ENCODE data around the gene TMPRSS9. TPM values are rescaled to one million over a fixed set of nuclear protein-coding genes. Genes with fewer than 3 reads are reported as not detected.

TMPRSS9 gene
- total and polyA plus RNA-seq, 8 donors, result 0.09 to 0.84 (median 0.58) TPM

DNA sequence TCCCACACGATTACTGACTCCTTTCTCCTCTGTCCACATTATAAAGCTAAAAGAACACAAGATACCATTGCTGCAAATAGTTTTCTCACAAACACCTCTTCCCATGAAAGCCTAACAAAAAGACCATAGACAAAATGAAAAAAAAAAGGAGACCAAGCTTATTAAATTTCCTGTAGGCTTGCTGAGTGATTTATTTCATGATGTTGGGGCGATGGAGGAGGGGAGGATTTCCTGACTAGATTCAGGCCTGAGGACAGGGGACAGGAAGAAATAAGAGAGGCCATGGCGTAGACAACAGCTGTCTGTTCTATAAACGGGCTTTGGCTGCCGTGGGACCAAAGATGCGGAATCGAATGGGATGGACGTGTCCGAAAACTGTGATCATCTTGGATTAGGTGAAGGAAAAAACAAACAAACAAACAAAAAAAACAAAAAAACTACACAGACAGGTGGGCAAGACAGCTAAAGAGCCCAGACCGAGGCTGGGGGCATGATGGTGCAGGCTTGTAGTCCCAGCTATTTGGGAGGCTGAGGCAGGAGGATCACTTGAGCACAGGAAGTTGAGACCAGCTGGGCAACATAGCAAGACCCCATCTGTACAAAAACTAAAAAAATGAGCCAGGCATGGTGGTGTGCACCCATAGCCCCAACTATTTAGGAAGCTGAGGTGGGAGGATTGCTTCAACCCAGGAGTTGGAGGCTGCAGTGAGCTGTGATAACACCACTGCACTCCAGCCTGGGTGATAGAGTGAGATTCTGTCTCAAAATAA is 5.3 kb downstream of the TMPRSS9 start:
- no peak for TF ChIP-seq CTCF (IDR thresholded peaks at IDR 0.05)
- no peak for ATAC-seq

DNA sequence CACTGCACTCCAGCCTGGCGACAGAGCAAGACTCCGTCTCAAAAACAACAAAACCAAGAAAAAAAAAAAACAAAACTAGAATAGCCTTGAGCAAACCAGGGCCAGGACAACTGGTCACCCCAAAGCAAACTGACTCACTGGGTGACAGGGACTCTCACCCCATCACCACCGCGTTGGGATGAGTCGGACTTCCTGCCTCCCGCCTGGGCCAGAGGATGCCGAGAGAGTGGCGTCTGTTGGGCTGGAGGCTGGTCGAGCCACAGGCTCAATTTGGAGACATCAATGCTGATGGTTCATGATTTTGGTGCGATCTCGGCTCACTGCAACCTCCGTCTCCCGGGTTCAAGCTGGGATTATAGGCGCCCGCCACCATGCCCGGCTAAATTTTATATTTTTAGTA is 11.6 kb downstream of the TMPRSS9 start:
- intact Hi-C loops (cut with DNase I), result no loop called here
- Histone ChIP-seq H3K4me1 (no peaks in the 10 kb centered on the region), H3K36me3 (no peaks in the 10 kb centered on the region), H3K27ac (no peak overlapping the region), H3K27me3 (no peaks in the 10 kb centered on the region), H3K4me3 (no peak overlapping the region), H3K9me3 (no peaks in the 10 kb centered on the region)
- no peak for DNase-seq
- WGBS, 2 donors, result 75 to 76% methylated on average over 16 of the region's 16 CpGs
- FAIRE-seq, result no peak
- no peak for TF ChIP-seq CTCF (IDR thresholded peaks at IDR 0.05)
- ATAC-seq, result no peak

More for the DNA sequence above, 5.3 kb downstream of the TMPRSS9 start:
- H3K9me3 ChIP-seq, result no peaks in the 10 kb centered on the region
- H3K4me1 ChIP-seq, result no peaks in the 10 kb centered on the region
- 71 to 81% methylated on average over 10 of the region's 10 CpGs for WGBS, 2 donors
- H3K27me3 ChIP-seq, result peaks cover 0 to 18% (median 0%) of the 10 kb centered on the region in 4 donors
- H3K27ac ChIP-seq, result no peak overlapping the region
- no peaks in the 10 kb centered on the region for H3K36me3 ChIP-seq
- intact Hi-C loops (cut with DNase I), result no loop called here
- H3K4me3 ChIP-seq, result no peak overlapping the region
- FAIRE-seq (no peak), DNase-seq (no peak)

- intact Hi-C loops (cut with DNase I), result no loop called here
- Histone ChIP-seq H3K9me3 (no peaks in the 10 kb centered on the region), H3K27ac (no peak overlapping the region), H3K27me3 (no peaks in the 10 kb centered on the region), H3K4me3 (no peak overlapping the region), H3K4me1 (no peaks in the 10 kb centered on the region), H3K36me3 (no peaks in the 10 kb centered on the region)
- DNase-seq (no peak), FAIRE-seq (no peak), ATAC-seq (no peak)
- 47 to 49% methylated on average over 11 of the region's 11 CpGs for WGBS, 2 donors
- no peak for TF ChIP-seq CTCF (IDR thresholded peaks at IDR 0.05)
Measured at GRCh38 chr19:2372076-2372612, 12.1 kb downstream of the TMPRSS9 start.

- H3K4me3 ChIP-seq, result no peak overlapping the region
- no peak for ATAC-seq
- H3K36me3 ChIP-seq, result no peaks in the 10 kb centered on the region
- no peak for FAIRE-seq
- H3K27me3 ChIP-seq, result no peaks in the 10 kb centered on the region
- 80 to 85% methylated on average over 13 of the region's 13 CpGs for WGBS, 2 donors
- no peak overlapping the region for H3K27ac ChIP-seq
- H3K9me3 ChIP-seq, result no peaks in the 10 kb centered on the region
- intact Hi-C loops (cut with DNase I), result no loop called here
- no peak for DNase-seq
- no peaks in the 10 kb centered on the region for H3K4me1 ChIP-seq
- TF ChIP-seq CTCF (IDR thresholded peaks at IDR 0.05), result no peak
Measured at GRCh38 chr19:2374808-2375207, 14.7 kb downstream of the TMPRSS9 start.

Data from pancreas (tissue), 10 donors.